Brain microvascular endothelial cell (primary cell): Measurements from ENCODE around the gene MAST3.

Experiments used
- DNase-seq: peaks from one replicate; pipeline ENCODE4 v3.0.0-alpha.2; 2020
- H3K27ac ChIP-seq: fragments of 250-450 bp; sonication (Bioruptor Pico); 2 replicates; pipeline ENCODE4 v1.5.1; 2020; ENCODE audit warnings: mild to moderate bottlenecking, moderate library complexity
- H3K27me3 ChIP-seq: fragments of 250-450 bp; sonication (Bioruptor Pico); replicated peaks from 2 replicates; pipeline ENCODE4 v1.5.1; 2020; ENCODE audit warnings: mild to moderate bottlenecking
- H3K36me3 ChIP-seq: fragments of 250-450 bp; sonication (Bioruptor Pico); replicated peaks from 2 replicates; pipeline ENCODE4 v1.5.1; 2020; ENCODE audit warnings: mild to moderate bottlenecking
- H3K4me3 ChIP-seq: 2 replicates; pipeline ENCODE4 v1.5.1; 2011; ENCODE audit warnings: low read depth, mild to moderate bottlenecking, control low read depth, low read length, moderate library complexity
- in situ Hi-C: cut with HindIII; loops from 2 replicates; pipeline ENCODE4 v1.10.0; 2017; ENCODE audit warnings: low sequenced_read_pairs, low pct_ligation_motif_present
- TF ChIP-seq, protein P1 (sequence below): IDR thresholded peaks from 2 replicates; pipeline ENCODE4 v1.5.1; 2011; ENCODE audit warnings: low read depth, mild to moderate bottlenecking, moderate library complexity, low read length, control low read depth, inconsistent platforms; ENCODE audit errors: missing control alignments

The MAST3 gene

DNA sequence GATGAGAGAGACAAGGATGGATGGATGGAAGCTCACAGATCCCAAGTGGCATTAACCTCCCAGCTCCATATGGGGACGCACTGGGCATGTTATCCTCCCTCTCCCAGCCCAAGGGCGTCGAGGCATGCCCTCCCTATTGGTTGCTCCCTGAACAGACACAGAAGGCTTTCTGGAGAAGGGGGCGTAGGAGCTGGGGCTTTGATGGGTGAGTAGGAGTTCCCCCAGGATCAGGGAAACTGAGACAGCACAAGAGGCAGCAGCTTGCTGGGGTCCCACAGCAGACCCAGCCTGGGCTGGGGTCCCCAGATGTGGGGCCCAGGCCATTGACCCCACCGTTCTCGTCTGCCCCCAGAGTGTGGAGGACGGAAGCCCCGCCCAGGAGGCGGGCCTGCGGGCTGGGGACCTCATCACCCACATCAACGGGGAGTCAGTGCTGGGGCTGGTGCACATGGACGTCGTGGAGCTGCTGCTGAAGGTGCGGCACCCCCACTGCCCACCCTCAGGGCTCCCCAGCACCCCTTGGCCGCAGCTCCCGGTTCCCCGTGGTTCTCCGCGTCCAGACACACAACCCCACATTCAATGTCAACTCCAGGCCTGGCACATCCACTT lies 47.9 kb downstream of the MAST3 start:
- no peak for DNase-seq
- in situ Hi-C loops: no loop called here
- no peak overlapping the region for H3K27ac ChIP-seq
- H3K27me3 ChIP-seq: no peaks in the 10 kb centered on the region
- TF ChIP-seq, protein P1, sequence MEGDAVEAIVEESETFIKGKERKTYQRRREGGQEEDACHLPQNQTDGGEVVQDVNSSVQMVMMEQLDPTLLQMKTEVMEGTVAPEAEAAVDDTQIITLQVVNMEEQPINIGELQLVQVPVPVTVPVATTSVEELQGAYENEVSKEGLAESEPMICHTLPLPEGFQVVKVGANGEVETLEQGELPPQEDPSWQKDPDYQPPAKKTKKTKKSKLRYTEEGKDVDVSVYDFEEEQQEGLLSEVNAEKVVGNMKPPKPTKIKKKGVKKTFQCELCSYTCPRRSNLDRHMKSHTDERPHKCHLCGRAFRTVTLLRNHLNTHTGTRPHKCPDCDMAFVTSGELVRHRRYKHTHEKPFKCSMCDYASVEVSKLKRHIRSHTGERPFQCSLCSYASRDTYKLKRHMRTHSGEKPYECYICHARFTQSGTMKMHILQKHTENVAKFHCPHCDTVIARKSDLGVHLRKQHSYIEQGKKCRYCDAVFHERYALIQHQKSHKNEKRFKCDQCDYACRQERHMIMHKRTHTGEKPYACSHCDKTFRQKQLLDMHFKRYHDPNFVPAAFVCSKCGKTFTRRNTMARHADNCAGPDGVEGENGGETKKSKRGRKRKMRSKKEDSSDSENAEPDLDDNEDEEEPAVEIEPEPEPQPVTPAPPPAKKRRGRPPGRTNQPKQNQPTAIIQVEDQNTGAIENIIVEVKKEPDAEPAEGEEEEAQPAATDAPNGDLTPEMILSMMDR: no peak
- H3K4me3 ChIP-seq: no peak overlapping the region
- H3K36me3 ChIP-seq: peaks cover 24% of the 10 kb centered on the region

DNA sequence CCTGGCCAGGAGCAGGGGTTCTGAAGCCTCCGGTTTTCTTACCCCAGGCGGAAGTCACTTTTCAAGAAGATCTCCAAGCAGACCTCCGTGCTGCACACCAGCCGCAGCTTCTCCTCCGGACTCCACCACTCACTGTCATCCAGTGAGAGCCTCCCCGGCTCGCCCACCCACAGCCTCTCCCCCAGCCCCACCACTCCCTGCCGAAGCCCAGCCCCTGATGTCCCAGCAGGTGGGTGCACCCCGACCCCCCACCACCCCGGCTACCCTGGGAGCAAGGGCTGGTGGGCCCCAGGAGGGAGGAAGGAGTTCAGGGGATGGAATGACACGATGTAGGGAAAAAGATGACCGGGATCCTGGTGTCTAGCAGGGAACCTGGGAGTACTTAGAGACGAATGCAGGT lies 49.8 kb downstream of the MAST3 start:
- DNase-seq: no peak
- H3K36me3 ChIP-seq: peaks cover 21% of the 10 kb centered on the region
- in situ Hi-C loops: no loop called here
- no peaks in the 10 kb centered on the region for H3K27me3 ChIP-seq
- no peak overlapping the region for H3K4me3 ChIP-seq
- TF ChIP-seq, protein P1: no peak
- H3K27ac ChIP-seq: no peak overlapping the region

DNA sequence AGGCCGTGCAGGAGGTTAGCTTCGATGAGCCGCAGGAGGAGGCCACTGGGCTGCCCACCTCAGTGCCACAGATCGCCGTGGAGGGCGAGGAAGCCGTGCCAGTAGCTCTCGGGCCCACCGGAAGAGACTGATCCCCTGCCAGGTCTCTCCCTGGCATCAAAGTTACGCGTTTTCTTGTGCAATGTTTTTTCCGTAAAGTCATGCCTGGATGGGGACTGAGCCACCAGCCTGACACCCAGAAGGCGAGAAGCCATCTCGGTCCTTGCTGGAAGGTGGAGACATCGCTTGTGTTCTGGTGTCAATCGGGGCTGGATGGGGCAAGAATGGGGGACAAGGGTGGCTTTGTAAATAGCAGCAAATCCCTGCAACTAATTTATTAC lies 52.0 kb downstream of the MAST3 start:
- H3K27me3 ChIP-seq: no peaks in the 10 kb centered on the region
- H3K27ac ChIP-seq: no peak overlapping the region
- H3K36me3 ChIP-seq: peaks cover 12% of the 10 kb centered on the region
- no peak overlapping the region for H3K4me3 ChIP-seq
- TF ChIP-seq, protein P1: no peak
- no peak for DNase-seq
- in situ Hi-C loops: no loop called here

DNA sequence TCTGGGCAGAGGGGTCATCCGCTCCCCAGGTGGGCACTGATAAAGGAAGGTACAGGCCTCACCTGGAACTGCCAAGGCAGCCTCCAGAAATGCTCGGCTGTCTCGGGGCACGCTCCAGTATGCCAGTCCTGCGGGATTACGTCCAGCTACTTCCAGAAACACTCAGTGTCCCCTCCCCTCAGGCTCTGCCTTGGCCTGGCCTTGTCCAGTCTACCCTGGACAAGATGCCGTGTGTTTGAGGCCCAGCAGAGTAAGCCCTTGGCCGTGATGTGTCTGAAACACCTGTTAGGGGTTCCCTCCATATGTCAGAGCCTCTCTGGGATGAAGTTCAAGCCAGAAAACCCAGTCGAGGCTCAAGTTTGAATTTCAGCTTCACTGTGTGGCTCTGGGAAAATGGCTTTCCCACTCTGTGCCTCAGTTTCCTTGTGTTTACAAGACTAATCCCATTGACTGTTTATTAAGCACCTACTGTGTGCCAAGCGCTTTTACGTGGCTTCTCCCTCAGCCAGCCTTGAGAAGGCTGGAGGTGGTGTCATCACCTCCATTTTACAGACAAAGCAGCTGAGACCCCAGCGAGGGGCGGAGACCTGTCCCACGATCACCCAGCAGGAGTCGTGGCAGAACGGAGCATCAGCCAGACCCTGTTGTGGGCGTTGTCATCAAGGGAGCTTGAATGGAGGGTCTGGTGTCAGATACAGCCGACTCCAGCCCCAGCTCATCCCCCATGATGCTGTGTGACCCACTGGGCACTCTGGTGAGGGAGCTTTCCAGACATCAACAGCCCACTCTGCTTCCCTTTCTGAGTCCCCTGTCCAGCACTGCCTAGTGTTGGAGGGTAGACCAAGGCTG lies 53.4 kb downstream of the MAST3 start:
- in situ Hi-C loops: no loop called here
- Histone ChIP-seq H3K4me3 (no peak overlapping the region), H3K27me3 (no peaks in the 10 kb centered on the region), H3K36me3 (no peaks in the 10 kb centered on the region), H3K27ac (no peak overlapping the region)
- TF ChIP-seq, protein P1: no peak
- no peak for DNase-seq

DNA sequence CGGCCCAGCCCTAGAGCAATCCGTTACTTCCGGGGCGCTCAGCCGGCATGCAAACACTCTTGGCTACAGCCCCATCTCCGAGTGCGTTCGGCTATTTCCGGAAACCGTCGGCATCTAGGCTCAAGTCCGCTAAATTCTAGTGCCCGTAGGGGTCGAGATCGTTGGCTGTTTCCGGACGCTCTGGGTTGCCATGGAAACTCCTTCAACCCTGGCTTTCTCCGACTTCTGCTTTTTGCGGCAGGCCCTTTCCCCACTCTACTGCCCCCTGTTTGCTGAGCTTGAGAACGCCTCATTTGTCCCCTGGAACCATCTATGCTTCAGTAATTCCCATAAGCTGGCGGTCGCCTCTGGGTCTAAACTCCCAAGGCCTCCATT lies 54.9 kb downstream of the MAST3 start:
- in situ Hi-C loops: no loop called here
- Histone ChIP-seq H3K27ac (peak overlapping the region; percentile 85), H3K4me3 (peak overlapping the region; percentile 64), H3K36me3 (peaks cover 2% of the 10 kb centered on the region), H3K27me3 (no peaks in the 10 kb centered on the region)
- TF ChIP-seq, protein P1: peak; percentile 83
- DNase-seq: peak; percentile 98
